HG03558 (cell line): ENCODE results near the gene IQSEC2.

ENCODE experiments used
- ATAC-seq: cut with Tn5 transposase; IDR thresholded peaks from one replicate; pipeline ENCODE4 v1.9.1; 2021; ENCODE audit warnings: moderate number of reproducible peaks; ENCODE audit not compliant: unreplicated experiment; ENCODE audit errors: extremely low read depth

Gene IQSEC2

DNA sequence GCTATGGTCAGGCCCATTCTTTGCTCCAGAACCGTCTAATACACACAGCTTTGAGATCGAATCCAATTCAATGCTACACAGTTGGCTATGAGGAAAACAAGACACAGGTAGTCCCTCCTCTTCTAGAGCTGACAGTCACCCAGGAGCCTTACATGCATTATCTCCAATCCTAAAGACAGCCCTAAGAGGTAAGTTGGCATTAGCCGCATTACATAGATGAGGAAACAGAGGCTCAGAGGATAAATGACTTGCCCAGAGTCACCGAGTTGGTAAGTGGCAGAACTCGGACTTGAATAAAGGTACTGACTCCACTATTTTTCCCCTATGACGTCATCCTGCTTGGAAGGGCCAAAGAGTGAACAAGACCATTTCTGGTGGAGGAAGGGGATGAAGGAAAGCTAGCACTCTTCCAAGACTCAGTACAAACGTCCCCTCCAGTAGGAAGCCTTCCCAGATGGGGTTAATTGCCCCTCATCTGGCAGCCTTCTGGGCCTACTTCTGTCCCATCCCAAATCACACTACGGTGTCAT, 8.5 kb downstream of the IQSEC2 start:
- no peak for ATAC-seq

DNA sequence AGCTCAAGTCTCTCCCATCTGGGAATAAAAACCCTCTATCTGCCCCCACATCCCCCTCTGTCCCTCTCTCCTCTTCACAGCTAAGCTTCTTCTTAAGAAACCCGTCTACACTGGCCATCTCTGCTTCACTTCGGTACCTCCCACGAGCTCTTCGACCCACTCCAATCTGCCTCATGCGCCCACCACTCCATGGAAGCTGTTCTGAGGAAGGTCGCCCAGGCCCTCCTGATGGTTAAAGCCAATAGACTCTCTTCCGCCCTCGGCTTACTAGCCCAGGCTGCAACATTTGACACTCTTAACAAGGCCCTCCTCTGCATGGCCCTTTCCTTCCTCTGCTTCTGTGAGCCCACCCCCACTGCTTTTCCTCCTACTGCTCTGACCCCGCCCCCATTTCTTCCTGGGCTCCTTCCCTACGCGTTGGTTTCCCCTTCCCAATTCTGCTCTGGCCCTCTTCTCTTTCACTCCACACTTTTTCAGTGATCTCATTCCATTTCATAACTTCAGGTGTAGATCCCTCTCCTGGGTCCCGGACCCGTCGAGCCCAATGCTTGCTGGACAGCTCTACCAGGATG, 11.8 kb downstream of the IQSEC2 start:
- no peak for ATAC-seq

DNA sequence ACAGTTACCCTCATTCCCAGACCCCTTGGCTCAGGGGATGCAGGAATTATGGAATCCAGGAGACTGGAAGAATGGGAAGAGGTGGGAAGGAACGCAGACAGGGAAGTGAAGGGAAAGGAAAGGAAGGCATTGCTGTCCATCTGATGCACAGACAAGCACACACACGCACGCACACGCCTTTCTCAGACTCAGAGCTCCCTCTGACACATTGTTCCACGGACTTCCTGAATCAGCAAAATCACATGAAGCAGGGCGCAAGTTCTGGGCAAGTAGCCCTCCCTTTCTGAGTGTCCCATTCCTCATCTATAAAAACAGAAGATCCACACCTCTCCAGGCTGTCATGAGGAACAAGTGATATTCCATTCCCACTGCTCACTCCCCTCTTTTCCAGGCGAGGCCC, 13.2 kb downstream of the IQSEC2 start:
- no peak for ATAC-seq

DNA sequence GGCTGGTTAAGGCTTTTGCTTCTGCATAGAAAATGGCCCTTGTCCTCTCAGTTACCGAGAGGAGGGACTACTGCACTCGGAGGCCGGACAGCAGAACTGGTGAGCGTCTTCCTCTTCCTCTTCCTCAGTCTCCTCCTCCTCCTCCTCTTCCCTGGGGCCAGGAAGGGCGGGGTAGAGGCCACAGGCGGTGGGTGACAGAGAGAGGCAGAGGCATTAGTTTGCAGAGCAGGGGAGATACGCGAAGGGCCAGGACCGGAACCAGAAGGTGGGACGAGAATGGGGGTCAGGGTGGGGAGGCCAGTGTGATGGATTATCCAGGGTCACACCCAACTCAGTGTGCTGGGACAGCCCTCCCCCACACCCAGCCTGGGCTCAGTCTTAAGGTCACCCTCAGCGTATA, 14.5 kb downstream of the IQSEC2 start:
- no peak for ATAC-seq

DNA sequence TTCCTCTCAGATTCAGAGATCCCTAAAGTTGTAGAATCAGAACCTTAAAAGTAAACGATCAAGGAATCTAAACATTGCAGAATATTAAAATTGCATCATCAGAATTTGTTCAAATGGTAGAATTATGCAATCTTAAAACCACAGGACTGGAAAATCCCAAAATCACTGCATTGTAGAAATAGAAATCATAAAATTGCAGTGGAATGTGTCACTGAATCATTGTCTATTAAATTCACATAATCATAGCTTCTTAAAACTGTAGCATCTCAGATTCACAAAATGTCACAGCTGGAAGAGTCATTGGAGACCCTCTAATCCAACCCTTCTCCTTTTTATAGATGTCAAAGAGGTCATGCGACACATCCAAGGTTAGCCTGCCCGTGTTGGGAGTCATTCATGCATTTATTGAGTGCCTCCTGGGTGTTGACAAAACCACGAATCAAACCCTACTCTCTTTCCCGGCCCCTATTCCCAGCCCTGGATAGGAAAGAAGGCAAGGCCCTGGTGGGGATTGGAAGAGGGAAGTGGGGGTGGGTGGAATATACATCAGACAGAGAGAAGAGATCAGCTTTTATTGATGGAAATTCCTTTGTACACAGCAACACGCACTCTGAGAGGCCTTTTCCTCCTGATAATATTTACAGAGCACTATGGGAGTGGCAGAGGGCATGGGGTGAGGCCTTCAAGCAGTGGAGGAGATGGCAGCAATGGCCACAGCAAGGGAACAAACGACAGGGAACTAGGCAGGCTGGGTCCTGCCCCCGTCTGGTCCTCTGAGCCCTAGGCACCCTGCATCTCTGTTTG, 15.4 kb downstream of the IQSEC2 start:
- ATAC-seq = no peak

DNA sequence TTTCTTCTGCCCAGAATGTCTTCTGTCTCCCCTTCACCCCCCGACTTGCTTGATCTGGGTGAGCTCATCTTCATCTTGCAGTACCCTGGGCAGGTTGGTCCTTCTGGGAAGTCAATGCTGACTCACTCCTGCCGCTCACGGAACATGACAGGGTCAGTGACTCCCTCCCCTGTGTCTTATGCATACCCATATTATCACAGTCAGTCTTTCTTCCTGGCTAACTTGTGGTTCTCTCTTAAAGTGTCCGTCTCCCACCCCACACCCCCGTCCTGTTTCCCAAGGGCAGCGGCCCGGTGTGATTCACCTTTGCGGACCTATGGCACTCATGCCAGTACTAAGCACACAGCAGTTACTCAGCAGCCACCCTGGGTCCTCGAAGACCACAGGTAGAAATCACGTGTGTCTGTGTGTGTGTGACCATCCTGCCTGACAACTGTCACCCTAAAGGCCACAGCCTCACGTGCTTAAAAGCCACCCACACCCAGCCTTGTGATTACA, 17.7 kb downstream of the IQSEC2 start:
- no peak for ATAC-seq

DNA sequence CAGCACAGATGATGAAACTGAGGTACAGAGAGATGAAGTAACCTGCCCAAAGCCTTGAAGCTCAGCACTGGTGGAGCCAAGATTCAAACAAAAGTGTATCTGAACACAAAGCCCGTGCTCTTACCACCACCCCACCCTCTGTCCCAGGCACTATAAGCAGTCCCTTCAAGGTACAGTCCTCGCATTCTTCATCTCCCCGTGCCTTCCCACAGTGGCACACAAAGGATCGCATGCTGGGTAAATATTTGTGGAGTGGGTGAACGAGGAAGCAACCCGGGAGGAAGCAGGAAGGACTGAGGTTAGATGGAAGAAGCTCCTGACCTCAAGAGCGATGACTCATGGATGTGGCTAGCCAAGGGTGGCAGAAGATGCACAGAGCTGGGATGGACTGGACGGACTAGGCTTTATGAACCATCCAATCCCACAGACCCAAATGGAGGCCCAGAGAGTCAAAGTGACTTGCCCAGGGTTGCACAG, 18.4 kb downstream of the IQSEC2 start:
- no peak for ATAC-seq

DNA sequence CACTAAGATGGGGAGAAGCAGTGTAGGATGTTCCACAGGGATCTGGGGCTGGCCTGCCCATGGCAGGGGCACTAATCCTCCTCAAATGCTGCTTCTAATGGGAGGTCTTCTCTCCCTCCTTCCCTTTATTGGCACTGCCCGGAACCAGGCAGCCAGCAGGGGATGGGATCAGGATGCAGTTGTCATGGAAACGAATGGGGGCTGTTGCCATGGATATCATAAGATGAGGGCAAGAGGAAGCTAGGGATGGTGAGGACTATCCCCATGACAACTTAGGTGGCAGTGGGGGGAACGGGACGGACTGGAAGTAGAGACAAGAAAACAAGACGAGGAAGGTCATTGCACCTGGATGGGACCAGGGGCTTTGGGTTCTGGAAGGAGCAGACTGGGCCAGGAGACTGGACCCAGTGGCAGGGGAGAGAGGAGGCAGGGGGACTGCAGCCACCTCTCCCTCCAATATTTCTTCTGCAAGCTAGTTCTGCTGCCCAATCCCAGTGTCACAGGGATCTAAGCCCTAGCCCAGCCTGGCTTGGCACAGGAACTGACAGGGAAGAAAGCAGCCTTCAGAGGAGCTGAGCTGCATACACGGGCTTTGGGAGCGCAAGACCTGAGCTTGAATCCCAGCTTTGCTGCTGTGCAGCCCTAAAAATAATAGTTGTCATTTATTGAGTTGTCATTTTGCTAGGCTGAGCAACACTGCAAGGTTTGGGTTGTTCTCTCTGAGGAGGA, 19.0 kb downstream of the IQSEC2 start:
- no peak for ATAC-seq

DNA sequence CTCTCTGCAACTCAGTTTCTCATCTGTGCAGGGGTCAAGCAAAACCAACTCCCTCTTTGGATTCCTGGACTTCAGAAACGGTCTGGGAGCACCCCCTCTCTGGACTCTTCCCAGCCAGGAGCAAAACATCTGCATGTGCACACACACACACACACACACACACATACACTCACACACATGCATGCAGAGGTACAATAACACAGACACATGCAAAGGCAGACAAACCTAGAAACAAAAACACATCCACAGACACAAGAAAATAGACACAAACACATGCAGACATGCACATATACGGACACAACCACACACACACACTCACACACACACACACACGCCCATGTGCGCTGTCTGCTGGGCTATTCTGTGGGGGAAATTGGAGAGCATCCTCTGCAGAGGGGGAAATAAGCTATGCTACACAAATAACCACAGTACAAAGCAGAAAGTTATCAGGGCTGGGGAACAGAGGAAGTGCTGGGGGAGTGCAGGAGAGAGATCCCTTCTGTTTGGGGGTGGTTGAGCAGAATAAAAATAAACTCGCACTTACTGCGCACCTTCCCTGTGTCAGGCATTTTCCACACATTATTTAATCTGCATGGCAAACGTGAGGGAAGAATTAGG, 19.9 kb downstream of the IQSEC2 start:
- ATAC-seq = no peak

DNA sequence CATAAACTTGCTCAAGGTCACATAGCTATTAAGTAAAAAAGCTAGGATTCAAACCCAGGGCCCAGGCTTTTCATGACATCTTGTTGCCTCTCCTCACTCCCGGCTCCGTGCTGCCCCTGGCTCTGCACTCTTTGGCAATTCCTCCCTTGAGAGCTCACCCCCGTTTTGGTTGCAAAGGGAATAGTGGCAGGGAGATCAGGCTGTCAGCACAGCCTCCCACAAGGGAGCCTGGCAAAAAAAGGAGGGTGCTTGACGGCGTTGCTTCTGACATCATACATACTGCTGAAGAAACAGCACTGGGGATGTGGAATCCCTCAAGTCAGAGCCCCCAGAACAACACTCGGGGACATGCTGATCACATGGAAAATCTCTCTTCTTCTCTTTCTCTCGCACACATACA, 20.5 kb downstream of the IQSEC2 start:
- no peak for ATAC-seq

DNA sequence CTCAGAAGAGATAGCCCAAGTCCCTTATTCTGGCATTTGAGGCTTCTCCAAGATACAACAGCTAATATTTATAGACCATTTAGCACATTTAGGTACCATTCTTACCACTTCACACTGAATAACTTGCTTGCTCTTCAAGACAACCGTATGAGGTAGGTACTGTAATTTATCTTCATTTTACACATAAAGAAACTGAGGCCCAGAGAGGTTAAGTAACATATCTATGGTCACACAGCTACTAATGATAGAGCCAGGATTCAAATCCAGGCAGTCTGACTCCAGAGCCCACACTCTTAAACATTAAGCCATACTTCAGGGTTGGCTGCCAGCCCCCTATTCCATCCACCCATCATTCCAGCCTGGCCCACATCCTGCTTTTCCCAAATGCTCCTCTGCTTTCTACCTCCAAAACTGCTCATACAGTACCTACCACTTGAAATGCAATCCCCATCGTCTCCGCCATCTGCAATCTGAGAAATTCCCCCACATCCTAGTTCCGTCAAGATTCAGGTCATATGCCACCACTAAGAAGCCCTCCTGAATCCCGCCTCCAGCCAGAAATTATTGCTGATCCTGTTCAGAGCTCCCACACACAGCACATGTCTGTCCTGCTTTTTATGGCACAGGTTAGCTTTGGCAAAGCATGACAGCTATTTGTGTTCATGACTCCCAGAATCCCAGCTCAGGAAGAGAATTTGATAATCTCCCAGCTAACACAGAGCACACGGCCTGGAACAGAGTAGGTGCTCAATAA, 23.5 kb downstream of the IQSEC2 start:
- ATAC-seq = no peak

DNA sequence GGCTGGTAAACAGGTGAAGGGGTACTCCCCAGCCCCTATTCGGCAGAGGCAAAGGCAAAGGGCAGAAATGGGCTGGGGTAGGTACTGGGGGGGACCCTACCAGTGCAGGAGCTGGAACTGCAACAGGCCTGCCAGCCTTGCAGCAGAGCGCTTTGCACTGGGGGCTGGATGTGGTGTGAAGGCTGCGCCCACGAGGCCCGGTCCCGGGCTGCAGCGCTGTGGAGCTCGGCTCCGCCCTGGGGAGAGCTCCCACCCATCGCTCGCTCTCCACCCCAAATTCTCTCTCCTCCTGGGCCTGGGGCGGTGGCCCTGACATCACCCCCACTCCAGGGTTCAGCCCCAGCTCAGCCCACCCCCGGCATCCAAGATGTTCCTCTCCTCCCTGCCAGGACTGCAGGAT, 24.2 kb downstream of the IQSEC2 start:
- ATAC-seq = no peak

DNA sequence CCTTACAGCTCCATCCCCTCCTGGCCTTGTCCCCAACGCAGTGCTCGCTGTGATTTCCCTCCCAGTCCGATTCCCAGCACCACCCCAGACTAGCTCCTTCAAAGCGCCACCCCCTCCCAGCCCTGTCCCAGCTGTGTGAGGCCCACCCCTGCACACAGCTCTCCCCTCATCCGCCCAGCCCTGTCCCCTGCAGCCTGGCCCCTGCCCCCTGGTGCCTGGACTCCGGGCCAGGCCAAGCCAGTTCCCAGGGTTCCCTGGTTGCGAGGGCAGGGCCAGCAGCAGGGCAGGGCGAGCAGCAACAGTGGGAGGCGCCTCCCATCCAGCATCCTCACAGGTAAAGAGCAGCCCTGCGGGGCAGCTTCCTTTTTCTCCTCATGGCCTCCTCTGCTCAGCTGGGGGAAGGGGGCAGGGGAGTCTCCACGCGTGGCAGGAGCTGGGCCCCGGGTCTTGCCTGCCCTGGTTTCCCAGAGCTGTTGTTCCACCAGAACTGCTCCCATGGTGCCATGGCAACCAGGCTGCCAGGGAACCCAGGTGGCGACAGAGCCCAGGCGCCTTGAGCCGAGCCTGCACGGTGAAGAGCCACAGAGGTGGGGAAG, 24.8 kb downstream of the IQSEC2 start:
- ATAC-seq = no peak

DNA sequence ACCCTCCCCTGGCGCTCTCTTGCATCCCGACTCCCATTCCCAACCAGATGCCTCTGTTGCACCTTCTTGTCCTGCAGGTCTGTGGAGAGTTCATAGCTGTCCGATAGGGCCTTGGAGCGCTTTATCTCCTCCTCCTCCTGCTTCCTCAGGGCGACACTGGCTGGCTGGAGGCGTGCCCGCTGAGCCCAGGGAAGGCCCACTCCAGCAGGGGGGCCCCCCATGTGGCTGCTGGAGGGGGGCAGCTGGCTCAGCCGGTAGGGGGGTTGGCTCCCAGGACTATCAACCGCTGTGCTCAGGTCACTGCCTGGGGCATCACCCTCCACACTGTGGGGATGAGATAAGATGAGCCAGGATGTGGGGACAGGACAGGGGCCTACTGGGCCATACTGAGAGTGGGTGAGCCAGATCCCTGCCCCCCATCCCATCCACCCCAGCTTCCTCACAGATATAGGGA, 25.6 kb downstream of the IQSEC2 start:
- ATAC-seq = no peak

DNA sequence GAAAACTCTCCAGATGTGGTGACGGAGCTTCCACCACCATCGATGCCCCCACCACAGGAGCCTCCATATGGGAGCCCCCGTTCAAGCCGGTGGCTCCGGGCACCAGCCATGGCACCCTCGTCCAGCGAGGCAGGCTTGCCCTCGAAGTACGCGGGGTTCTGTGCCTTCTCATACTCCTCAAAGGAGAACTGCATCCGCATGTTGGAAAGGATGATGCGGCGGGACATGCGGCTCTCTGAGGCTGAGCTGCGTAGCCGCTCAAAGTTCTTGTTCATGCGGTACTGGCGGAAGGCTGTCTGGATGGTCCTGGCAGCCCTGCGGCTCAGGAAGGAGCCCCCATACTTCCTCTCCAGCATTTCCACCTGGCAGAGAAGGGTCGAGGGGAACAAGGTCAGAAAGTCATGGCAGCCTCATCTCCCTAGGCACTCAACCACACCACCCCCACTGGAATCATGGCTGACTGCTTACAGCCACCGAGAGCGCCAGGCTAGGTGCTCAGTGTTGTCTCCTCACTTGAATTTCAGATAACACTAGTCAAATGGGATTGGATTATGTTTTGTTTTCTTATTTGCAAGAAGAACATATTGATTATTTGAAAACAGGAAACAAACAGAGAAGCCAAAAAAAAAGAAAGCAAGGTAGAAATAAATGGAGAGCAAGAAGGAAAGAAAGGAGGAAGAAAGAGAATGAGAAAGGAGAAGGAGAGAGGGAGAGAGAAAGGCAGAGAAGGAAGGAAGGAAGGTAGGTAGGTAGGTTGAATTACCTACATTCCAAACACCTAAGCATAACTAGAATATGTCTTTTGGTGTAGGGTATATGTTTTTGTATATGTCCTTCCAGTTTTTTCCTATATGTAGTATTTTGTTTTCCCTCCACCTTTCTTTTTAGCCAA, 26.6 kb downstream of the IQSEC2 start:
- no peak for ATAC-seq

DNA sequence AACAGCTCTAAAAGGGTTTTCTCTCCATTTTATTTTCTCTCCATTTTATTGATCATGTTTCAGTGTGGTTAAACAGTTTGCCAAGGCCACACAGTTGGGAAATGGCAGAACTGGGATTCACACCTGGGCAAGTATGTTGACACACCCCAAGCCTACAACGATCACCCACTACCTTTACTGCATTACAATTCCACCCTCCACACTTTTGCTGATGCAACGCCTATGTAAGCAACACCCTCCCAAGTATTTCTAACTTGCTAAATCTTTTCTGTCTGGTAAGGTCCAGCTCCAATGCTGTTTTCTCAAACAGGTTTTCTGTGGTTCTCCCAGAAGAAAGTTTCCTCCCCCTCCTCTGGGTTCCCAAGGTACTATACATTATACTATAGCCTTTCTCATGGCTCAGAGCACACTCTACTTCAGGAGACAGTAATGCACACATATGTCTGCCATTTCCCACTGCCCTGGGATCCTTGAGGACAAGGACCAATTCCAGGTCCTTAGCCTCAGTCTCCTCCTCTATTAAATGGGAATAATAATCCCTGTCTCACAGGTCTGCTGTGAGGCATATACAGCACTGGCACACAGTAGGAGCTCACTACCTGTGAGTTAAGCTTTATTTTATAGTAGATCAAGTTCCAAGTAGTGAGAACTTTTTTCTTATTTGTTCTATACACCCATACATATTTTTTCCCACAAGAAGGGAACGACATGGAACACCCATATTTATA, 27.9 kb downstream of the IQSEC2 start:
- ATAC-seq = no peak

DNA sequence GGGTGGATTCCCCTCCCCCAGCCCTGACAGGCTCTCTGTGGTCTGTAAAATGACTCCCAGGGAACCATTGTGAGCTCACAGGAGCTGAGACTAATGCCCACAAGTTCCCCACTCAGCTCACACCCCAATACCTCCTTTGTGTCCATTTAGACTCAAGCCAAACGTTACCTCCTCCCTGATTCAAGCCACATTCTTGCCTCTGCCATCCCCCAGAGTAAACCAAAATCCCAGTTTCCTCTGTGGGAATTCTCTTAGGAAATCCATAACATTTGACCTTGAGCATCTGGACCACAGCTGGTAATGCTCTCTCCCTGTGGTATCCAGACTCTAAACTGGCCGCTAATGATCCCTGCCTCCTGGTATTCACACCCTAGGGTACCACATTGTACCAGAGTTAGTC, 30.1 kb downstream of the IQSEC2 start:
- no peak for ATAC-seq

DNA sequence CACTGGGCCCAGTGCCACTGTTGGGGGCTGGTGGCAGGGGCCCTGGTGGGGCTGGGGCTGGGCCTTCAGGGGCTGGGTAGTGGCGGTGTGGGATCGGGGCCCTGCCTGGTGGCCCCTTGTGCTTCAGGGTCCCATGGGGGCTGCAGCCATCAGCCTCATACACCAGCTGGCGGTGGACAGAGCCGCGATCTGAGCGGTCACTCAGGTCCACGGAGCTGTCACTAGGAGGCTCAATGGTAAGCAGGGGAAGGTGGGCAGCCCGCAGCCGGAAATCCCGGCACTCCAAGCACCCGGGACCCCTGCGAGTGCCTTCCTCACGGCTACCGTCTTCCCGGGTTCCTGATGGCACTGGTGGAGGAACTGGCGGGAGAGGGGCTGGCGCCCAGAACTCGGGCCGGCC, 30.8 kb downstream of the IQSEC2 start:
- no peak for ATAC-seq
